Vagina (tissue), 2 donors: ENCODE measurements around the gene SAMD3. TPM values are rescaled to one million over a fixed set of nuclear protein-coding genes. Genes with fewer than 3 reads are reported as not detected.

ENCODE experiments used
- DNase-seq, 2 donors: peaks; one replicate each; pipeline ENCODE4 v3.0.0-alpha.2; 2017; ENCODE audit errors: extremely low spot score in 2 of 2
- H3K27ac ChIP-seq: fragments of 200-600 bp; sonication (generic); one replicate; pipeline ENCODE4 v1.5.1; 2019
- H3K27me3 ChIP-seq: fragments of 200-600 bp; sonication (generic); one replicate; pipeline ENCODE4 v1.5.1; 2019
- H3K36me3 ChIP-seq, 2 donors: fragments of 200-600 bp; sonication (generic); one replicate each; pipeline ENCODE4 v1.5.1; 2017 to 2019
- H3K4me1 ChIP-seq: fragments of 200-600 bp; sonication (generic); one replicate; pipeline ENCODE4 v1.5.1; 2019
- H3K4me3 ChIP-seq, 2 donors: fragments of 200-600 bp; sonication (generic); 1 replicate in 1 of 2; 2 replicates in 1 of 2; pipeline ENCODE4 v1.5.1; 2016 to 2019
- H3K9me3 ChIP-seq: fragments of 200-600 bp; sonication (generic); one replicate; pipeline ENCODE4 v1.5.1; 2019
- CTCF ChIP-seq, 3 experiments: fragments of 450-650 bp in 2 of 3; fragments of 200-600 bp in 1 of 3; sonication (generic) in 1 of 3; IDR thresholded peaks; one replicate each; pipeline ENCODE4 v1.5.1; 2017 to 2019; ENCODE audit warnings: antibody characterized with exemption in 3 of 3, mild to moderate bottlenecking in 2 of 3, moderate library complexity in 2 of 3
- POLR2A ChIP-seq, 2 donors: fragments of 450-650 bp; IDR thresholded peaks; one replicate each; pipeline ENCODE4 v1.6.1; 2017; ENCODE audit warnings: antibody characterized with exemption in 2 of 2, mild to moderate bottlenecking in 2 of 2, moderate library complexity in 2 of 2
- POLR2AphosphoS5 ChIP-seq, 2 donors: sonication (generic); formaldehyde crosslinking; IDR thresholded peaks; one replicate each; pipeline ENCODE4 v1.9.0; 2017; ENCODE audit warnings: antibody characterized with exemption in 2 of 2, mild to moderate bottlenecking in 2 of 2, low read depth in 1 of 2; ENCODE audit not compliant: insufficient read depth in 1 of 2
- intact Hi-C: fragments of 100-400 bp; cut with DNase I; formaldehyde crosslinking; loops from one replicate; pipeline ENCODE4 v1.15.1; 2023
- total RNA-seq: library from RNA; depleted of rRNA; stranded (reverse); fragments of >200 nt; gene quantifications from one replicate; pipeline ENCODE4 v1.2.3, GENCODE V29; 2016

SAMD3 gene
- total RNA-seq, 1 donor from 2014 or later: 7.6 TPM

GRCh38 chr6:130207979-130208649 lies 14.6 kb downstream of the SAMD3 start:
- TF ChIP-seq POLR2AphosphoS5 (IDR thresholded peaks at IDR 0.05; ENCODE audit: insufficient read depth in 1 of 2, low read depth in 1 of 2) (no peak), POLR2A (IDR thresholded peaks at IDR 0.05) (no peak)
- Histone ChIP-seq H3K36me3 (no peaks in the 10 kb centered on the region), H3K9me3 (no peaks in the 10 kb centered on the region), H3K4me3 (no peak overlapping the region), H3K27me3 (no peaks in the 10 kb centered on the region), H3K27ac (no peak overlapping the region), H3K4me1 (no peaks in the 10 kb centered on the region)
- intact Hi-C loops: no loop called here
- no peak for DNase-seq

- Histone ChIP-seq H3K9me3 (no peaks in the 10 kb centered on the region), H3K27ac (no peak overlapping the region), H3K36me3 (no peaks in the 10 kb centered on the region), H3K4me1 (no peaks in the 10 kb centered on the region), H3K27me3 (no peaks in the 10 kb centered on the region), H3K4me3 (no peak overlapping the region)
- no peak for TF ChIP-seq CTCF (IDR thresholded peaks at IDR 0.05)
- intact Hi-C loops: no loop called here
- DNase-seq: no peak
Observed at GRCh38 chr6:130206479-130206878, 16.3 kb downstream of the SAMD3 start.

- no peak for TF ChIP-seq CTCF (IDR thresholded peaks at IDR 0.05)
- no peak for TF ChIP-seq POLR2A (IDR thresholded peaks at IDR 0.05)
- TF ChIP-seq POLR2AphosphoS5 (IDR thresholded peaks at IDR 0.05; ENCODE audit: insufficient read depth in 1 of 2, low read depth in 1 of 2): no peak
- intact Hi-C loops: no loop called here
- Histone ChIP-seq H3K27me3 (no peaks in the 10 kb centered on the region), H3K4me3 (no peak overlapping the region), H3K27ac (no peak overlapping the region), H3K9me3 (no peaks in the 10 kb centered on the region), H3K4me1 (no peaks in the 10 kb centered on the region), H3K36me3 (no peaks in the 10 kb centered on the region)
- no peak for DNase-seq
Observed at GRCh38 chr6:130204322-130204721, 18.4 kb downstream of the SAMD3 start.

GRCh38 chr6:130203370-130203769 lies 19.4 kb downstream of the SAMD3 start:
- H3K27ac ChIP-seq: no peak overlapping the region
- no peaks in the 10 kb centered on the region for H3K27me3 ChIP-seq
- DNase-seq: no peak
- intact Hi-C loops: no loop called here
- TF ChIP-seq CTCF (IDR thresholded peaks at IDR 0.05) (no peak), POLR2A (IDR thresholded peaks at IDR 0.05) (no peak), POLR2AphosphoS5 (IDR thresholded peaks at IDR 0.05; ENCODE audit: insufficient read depth in 1 of 2, low read depth in 1 of 2) (no peak)
- no peak overlapping the region for H3K4me3 ChIP-seq
- no peaks in the 10 kb centered on the region for H3K9me3 ChIP-seq
- H3K4me1 ChIP-seq: no peaks in the 10 kb centered on the region
- no peaks in the 10 kb centered on the region for H3K36me3 ChIP-seq

- Histone ChIP-seq H3K36me3 (no peaks in the 10 kb centered on the region), H3K4me1 (no peaks in the 10 kb centered on the region), H3K9me3 (no peaks in the 10 kb centered on the region), H3K27ac (no peak overlapping the region), H3K27me3 (no peaks in the 10 kb centered on the region), H3K4me3 (no peak overlapping the region)
- intact Hi-C loops: no loop called here
- TF ChIP-seq POLR2A (IDR thresholded peaks at IDR 0.05): no peak
- TF ChIP-seq POLR2AphosphoS5 (IDR thresholded peaks at IDR 0.05; ENCODE audit: insufficient read depth in 1 of 2, low read depth in 1 of 2): no peak
- TF ChIP-seq CTCF (IDR thresholded peaks at IDR 0.05): no peak
- no peak for DNase-seq
Observed at GRCh38 chr6:130202782-130203181, 20.0 kb downstream of the SAMD3 start.
